HepG2 (cell line): Measurements from ENCODE around the gene PPP1R7. TPM values are rescaled to one million over a fixed set of nuclear protein-coding genes. Genes with fewer than 3 reads are reported as not detected.
A peak's percentile ranks its signal among the peaks of the same experiment; 100 is the strongest.

Experiments used
- HNF1A ChIP-seq, 2 experiments: sonication (generic) in 1 of 2; formaldehyde crosslinking in 1 of 2; IDR thresholded peaks; 2 replicates each; pipeline versions ENCODE4 v1.4.0 to v1.6.1; 2016 to 2020; ENCODE audit warnings: borderline replicate concordance in 1 of 2, low read depth in 1 of 2, mild to moderate bottlenecking in 1 of 2, missing genetic modification reagents in 1 of 2
- KLF15 ChIP-seq: sonication (generic); formaldehyde crosslinking; IDR thresholded peaks from 2 replicates; pipeline ENCODE4 v1.8.1; 2023; ENCODE audit warnings: borderline replicate concordance, mild to moderate bottlenecking, inconsistent platforms, missing genetic modification reagents, mixed read lengths
- RAD51 ChIP-seq: fragments of 450-650 bp; IDR thresholded peaks from 2 replicates; pipeline ENCODE4 v1.6.1; 2016; ENCODE audit warnings: borderline replicate concordance
- RORA ChIP-seq: sonication (generic); formaldehyde crosslinking; IDR thresholded peaks from 2 replicates; pipeline ENCODE4 v1.5.0; 2020; ENCODE audit warnings: mild to moderate bottlenecking, missing genetic modification reagents, moderate library complexity
- ZNF180 ChIP-seq: sonication (generic); formaldehyde crosslinking; IDR thresholded peaks from 2 replicates; pipeline ENCODE4 v1.4.0; 2020; ENCODE audit warnings: low read depth, missing genetic modification reagents, borderline replicate concordance
- ZNF225 ChIP-seq: sonication (generic); formaldehyde crosslinking; IDR thresholded peaks from 2 replicates; pipeline ENCODE4 v1.4.0; 2020; ENCODE audit warnings: mild to moderate bottlenecking, missing genetic modification reagents
- ZNF326 ChIP-seq: sonication (generic); formaldehyde crosslinking; IDR thresholded peaks from 2 replicates; pipeline ENCODE4 v1.4.0; 2020; ENCODE audit warnings: missing genetic modification reagents, borderline replicate concordance
- ZNF513 ChIP-seq: sonication (generic); formaldehyde crosslinking; conservative IDR thresholded peaks from 2 replicates; pipeline ENCODE4 v1.5.0; 2020; ENCODE audit warnings: missing genetic modification reagents
- ZNF646 ChIP-seq: sonication (generic); formaldehyde crosslinking; IDR thresholded peaks from 2 replicates; pipeline ENCODE4 v1.9.0; 2021; ENCODE audit warnings: mild to moderate bottlenecking, missing genetic modification reagents
- ZNF678 ChIP-seq: sonication (generic); formaldehyde crosslinking; IDR thresholded peaks from 2 replicates; pipeline ENCODE4 v1.4.0; 2020; ENCODE audit warnings: mild to moderate bottlenecking, missing genetic modification reagents
- polyA plus RNA-seq, 8 experiments: library from polyadenylated mRNA; depleted of rRNA in 3 of 8; stranded (reverse) in 7 of 8; unstranded in 1 of 8; fragments of >200 nt; fragmentation: Illumina TruSeq in 4 of 8; extraction: Trizol in 4 of 8; gene quantifications; 2 replicates each; pipeline versions ENCODE4 v1.2.1 to v1.2.3, GENCODE V29; 2011 to 2016; ENCODE audit warnings: low read depth in 4 of 8, missing spikeins in 1 of 8, mixed read lengths in 1 of 8; ENCODE audit not compliant: insufficient read depth in 1 of 8
- total RNA-seq, 5 experiments: library from RNA; depleted of rRNA; stranded (reverse); fragments of >200 nt; fragmentation: Illumina TruSeq; extraction: Trizol; gene quantifications; 2 replicates each; pipeline ENCODE4 v1.2.3, GENCODE V29; 2016; ENCODE audit warnings: low read depth in 1 of 5
- TF ChIP-seq, protein P1 (sequence below): sonication (generic); formaldehyde crosslinking; IDR thresholded peaks from 2 replicates; pipeline ENCODE4 v1.8.1; 2023; ENCODE audit warnings: mild to moderate bottlenecking, missing genetic modification reagents, borderline replicate concordance
- TF ChIP-seq, protein P2 (sequence below): sonication (generic); formaldehyde crosslinking; IDR thresholded peaks from 2 replicates; pipeline ENCODE4 v1.5.0; 2020; ENCODE audit warnings: mild to moderate bottlenecking, low read depth, missing genetic modification reagents, borderline replicate concordance
- TF ChIP-seq, protein P3 (sequence below): fragments of 450-650 bp; IDR thresholded peaks from 2 replicates; pipeline ENCODE4 v1.6.1; 2017

Gene PPP1R7
- total and polyA plus RNA-seq, 2 of the 13 experiments (the other 11 are each of a cell fraction or from before 2014, with no cell fraction given): 33.3 to 67.9 TPM

- TF ChIP-seq HNF1A (IDR thresholded peaks at IDR 0.05; ENCODE audit: low read depth): peak; percentile 6; the same call in 1 of the 2 replicates
- TF ChIP-seq HNF1A (CRISPR knock-in tag; IDR thresholded peaks at IDR 0.05; ENCODE audit: borderline replicate concordance): peak; percentile 91
- TF ChIP-seq ZNF513: peak; percentile 14; the same call in 1 of the 2 replicates
- TF ChIP-seq, protein P1, sequence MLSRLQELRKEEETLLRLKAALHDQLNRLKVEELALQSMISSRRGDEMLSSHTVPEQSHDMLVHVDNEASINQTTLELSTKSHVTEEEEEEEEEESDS (CRISPR knock-in tag): peak; percentile 25; the same call in 1 of the 2 replicates
- no peak for TF ChIP-seq ZNF180
- TF ChIP-seq ZNF225 (CRISPR knock-in tag): peak; percentile 96; the same call in 1 of the 2 replicates
- TF ChIP-seq, protein P2, sequence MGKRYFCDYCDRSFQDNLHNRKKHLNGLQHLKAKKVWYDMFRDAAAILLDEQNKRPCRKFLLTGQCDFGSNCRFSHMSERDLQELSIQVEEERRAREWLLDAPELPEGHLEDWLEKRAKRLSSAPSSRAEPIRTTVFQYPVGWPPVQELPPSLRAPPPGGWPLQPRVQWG (CRISPR knock-in tag): no peak
- TF ChIP-seq, protein P3, sequence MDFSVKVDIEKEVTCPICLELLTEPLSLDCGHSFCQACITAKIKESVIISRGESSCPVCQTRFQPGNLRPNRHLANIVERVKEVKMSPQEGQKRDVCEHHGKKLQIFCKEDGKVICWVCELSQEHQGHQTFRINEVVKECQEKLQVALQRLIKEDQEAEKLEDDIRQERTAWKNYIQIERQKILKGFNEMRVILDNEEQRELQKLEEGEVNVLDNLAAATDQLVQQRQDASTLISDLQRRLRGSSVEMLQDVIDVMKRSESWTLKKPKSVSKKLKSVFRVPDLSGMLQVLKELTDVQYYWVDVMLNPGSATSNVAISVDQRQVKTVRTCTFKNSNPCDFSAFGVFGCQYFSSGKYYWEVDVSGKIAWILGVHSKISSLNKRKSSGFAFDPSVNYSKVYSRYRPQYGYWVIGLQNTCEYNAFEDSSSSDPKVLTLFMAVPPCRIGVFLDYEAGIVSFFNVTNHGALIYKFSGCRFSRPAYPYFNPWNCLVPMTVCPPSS: no peak
- peak; percentile 80; the same call in 1 of the 2 replicates for TF ChIP-seq KLF15 (CRISPR knock-in tag)
- peak; percentile 98; the same call in 1 of the 2 replicates for TF ChIP-seq ZNF678 (CRISPR knock-in tag)
- TF ChIP-seq ZNF646: peak; percentile 88
- no peak for TF ChIP-seq RAD51
- 0 out of 2 replicates have a peak, but pooled peaks have one; percentile 32 for TF ChIP-seq ZNF326 (CRISPR knock-in tag)
- TF ChIP-seq RORA (CRISPR knock-in tag): no peak
Observed at GRCh38 chr2:241102239-241102803, 47.9 kb upstream of the PPP1R7 start, which contains the start of gene MTERF4 (continued).
